ENCODE results near the gene UPF2.
A peak's percentile ranks its signal among the peaks of the same experiment; 100 is the strongest.

Gene UPF2

DNA sequence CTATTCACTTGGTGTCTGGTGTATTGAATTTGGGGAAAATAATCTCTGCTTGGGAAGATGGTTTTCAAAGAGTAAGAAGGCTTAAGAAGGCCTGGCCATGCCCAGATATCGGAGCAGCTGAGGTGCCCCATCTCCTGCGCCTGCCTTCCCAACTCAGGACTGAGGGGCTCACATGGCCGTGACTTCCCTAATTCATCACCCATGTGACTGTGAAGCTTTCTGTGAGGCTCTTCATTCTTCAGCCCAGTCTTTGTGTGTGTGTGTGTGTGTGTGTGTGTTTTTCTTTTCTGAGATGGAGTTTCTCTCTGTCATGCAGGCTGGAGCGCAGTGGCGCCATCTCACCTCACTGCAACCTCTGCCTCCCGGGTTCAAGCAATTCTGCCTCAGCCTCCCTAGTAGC is 166.3 kb downstream of the UPF2 start:
- DNase-seq (ENCODE audit: extremely low read depth, low read depth), result no peak

DNA sequence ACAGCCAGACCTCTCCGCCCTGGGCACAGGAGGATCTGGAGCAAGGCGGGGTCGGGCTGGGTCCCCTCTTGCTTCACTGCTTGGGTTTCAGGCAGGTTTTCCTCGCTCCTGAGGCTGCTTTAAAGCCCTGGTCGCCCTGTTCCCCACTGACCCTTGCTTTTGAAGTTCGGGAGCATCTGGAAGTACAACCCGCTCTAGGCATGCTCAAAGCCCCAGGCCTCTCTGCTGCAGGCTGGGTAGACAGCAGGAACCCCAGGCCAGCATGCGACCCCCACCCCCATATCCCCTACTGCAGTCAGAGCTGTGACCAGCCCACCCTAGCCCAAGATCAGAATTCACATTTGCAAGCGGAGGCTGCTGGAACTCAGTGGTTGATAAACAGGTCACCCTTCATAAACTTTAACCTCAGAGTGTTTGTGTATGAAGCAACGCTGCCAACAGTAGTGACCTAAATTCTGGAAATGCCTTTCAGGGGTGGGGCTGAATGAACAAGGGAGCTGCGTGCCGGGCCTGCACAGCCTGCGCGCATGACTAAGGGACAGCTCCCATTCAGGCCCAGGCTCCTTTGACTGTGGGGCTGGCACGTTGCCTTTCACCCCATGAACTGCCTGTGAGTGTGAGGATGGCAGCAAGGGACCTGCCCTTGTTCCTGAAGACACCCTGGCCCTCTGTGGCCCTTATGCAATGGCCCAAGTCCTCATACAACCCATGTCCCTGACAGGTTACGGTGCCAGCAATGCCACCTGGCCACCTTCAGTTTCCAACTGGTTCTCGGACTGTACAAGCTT is 166.9 kb downstream of the UPF2 start:
- no peak overlapping the region for H3K4me3 ChIP-seq (replicated peaks; ENCODE audit: low read depth, low read length)
- TF ChIP-seq, protein P1, sequence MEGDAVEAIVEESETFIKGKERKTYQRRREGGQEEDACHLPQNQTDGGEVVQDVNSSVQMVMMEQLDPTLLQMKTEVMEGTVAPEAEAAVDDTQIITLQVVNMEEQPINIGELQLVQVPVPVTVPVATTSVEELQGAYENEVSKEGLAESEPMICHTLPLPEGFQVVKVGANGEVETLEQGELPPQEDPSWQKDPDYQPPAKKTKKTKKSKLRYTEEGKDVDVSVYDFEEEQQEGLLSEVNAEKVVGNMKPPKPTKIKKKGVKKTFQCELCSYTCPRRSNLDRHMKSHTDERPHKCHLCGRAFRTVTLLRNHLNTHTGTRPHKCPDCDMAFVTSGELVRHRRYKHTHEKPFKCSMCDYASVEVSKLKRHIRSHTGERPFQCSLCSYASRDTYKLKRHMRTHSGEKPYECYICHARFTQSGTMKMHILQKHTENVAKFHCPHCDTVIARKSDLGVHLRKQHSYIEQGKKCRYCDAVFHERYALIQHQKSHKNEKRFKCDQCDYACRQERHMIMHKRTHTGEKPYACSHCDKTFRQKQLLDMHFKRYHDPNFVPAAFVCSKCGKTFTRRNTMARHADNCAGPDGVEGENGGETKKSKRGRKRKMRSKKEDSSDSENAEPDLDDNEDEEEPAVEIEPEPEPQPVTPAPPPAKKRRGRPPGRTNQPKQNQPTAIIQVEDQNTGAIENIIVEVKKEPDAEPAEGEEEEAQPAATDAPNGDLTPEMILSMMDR (IDR thresholded peaks at IDR 0.05; ENCODE audit: low read depth, low read length, missing control alignments), result no peak
- peak; percentile 67 for DNase-seq (ENCODE audit: extremely low read depth, low read depth)

More for the DNA sequence above, 166.3 kb downstream of the UPF2 start:
- H3K4me3 ChIP-seq (replicated peaks; ENCODE audit: low read depth, low read length), result no peak overlapping the region
- TF ChIP-seq, protein P1 (IDR thresholded peaks at IDR 0.05; ENCODE audit: low read depth, low read length, missing control alignments), result no peak

DNA sequence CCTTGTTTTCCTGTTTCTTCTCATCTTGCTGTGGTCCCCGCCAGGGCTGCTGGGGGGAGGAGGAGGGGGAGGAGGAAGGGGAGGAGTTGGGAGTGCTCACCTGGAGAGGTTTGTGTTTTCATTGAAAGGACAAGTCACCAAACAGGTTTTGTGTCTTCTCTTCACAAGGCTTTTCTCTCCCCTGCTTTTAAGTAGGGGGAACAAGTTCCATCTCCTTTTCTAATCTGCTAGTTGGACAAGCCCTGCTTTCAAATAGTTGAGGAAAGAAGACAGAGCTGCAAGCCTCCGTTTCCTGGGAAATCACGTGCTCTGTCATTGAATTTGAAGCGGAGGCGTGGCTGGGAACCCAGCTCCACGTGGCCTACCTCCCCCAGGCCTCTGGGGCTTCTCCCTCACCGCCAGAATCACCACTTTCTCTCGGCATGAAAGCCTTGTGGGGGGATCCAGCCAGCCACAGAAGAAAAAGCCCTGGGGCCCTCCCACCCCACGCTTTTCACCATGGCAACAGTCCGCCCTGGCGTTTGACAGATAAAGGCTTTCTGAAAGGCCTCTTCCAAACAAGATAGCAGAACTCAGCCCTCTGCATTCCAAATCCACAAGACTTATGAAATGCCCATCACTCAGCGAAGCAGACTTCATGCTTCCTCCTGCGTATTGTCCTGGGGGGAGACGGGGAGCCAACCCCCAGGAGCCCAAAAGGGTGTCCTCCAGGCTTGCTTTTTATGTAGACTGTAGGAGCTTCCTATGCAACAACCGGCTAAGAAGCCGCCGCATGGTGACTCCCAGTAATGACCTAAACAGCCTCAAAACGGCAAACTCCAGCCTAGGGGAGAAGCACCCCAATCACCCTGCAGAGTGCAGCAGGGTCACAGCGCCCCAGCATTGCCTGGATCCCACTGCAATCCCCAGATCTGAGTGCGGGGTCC is 167.8 kb downstream of the UPF2 start:
- no peak for DNase-seq (ENCODE audit: extremely low read depth, low read depth)
- H3K4me3 ChIP-seq (replicated peaks; ENCODE audit: low read depth, low read length), result no peak overlapping the region
- TF ChIP-seq, protein P1 (IDR thresholded peaks at IDR 0.05; ENCODE audit: low read depth, low read length, missing control alignments), result no peak

DNA sequence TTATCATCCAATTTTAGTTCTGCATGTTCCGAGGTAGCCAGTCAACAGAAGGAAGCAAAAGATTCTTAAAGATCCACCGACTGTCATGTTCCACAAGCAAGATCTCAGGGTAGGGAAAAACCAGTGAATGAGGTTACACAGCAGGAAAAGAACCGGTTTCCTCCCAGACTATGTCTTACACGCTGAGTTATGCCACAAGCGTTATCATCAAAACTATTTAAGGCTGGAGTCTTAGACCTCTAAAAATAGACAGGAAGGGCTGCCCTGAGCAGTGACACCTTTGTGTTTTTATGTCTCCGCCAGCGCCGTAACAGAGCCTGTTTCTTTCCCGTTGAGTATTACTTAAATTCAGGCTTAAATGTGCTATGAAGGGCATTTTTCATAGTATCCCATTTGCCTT is 171.1 kb downstream of the UPF2 start:
- H3K4me3 ChIP-seq (replicated peaks; ENCODE audit: low read depth, low read length), result no peak overlapping the region
- TF ChIP-seq, protein P1 (IDR thresholded peaks at IDR 0.05; ENCODE audit: low read depth, low read length, missing control alignments), result no peak
- DNase-seq (ENCODE audit: extremely low read depth, low read depth), result no peak

DNA sequence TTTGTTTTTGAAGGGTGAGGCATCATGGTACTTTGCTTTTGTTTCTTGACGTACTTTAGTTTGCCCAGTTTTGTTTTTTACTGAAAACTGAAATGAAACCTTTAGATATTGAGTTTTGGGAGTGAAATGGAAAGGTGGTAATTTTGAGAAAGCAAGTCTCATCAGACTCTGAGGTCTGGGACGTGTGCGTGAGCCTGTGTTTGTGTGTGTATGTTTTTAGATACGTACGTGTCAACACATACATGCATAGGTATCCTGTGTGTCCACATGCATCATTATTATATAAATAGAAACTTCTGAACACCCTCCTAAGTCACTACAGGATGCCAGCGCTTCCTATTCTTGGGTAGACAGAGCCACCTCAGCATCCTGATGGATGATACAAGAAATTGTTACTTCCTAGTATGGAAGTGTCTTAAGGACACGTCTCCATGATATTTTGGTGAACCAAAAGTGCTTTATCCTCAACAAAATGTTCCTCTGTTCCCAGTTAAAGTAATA is 171.7 kb downstream of the UPF2 start:
- TF ChIP-seq, protein P1 (IDR thresholded peaks at IDR 0.05; ENCODE audit: low read depth, low read length, missing control alignments), result no peak
- no peak for DNase-seq (ENCODE audit: extremely low read depth, low read depth)
- no peak overlapping the region for H3K4me3 ChIP-seq (replicated peaks; ENCODE audit: low read depth, low read length)

DNA sequence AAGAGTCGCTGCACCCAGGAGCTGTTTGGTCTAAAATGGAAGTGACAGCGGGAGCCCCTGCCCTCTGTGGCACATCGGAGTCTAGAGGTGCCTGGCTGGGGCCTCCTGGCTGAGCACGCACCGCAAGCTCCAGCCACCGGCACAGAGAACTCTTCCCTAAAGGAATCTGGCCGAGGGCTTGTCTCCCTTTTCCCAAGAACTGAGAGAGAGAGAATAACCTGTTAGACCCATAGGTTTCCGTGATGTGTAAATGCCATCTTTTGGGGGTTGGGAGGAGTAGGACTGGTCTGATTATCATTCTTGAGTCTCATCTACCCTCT is 172.2 kb downstream of the UPF2 start:
- H3K4me3 ChIP-seq (replicated peaks; ENCODE audit: low read depth, low read length), result no peak overlapping the region
- no peak for DNase-seq (ENCODE audit: extremely low read depth, low read depth)
- TF ChIP-seq, protein P1 (IDR thresholded peaks at IDR 0.05; ENCODE audit: low read depth, low read length, missing control alignments), result no peak
